22Rv1 (cell line): ENCODE measurements around the gene WNT9A.
"Not testable (repeated sequence)": the region's sequence is repeated elsewhere in the genome, so short reads cannot be mapped to it uniquely, and the experiment has no call there.

ENCODE experiments used
- CTCF ChIP-seq: fragments of 450-650 bp; IDR thresholded peaks from 2 replicates; pipeline ENCODE4 v1.5.1; 2017; ENCODE audit warnings: mild to moderate bottlenecking
- ZFX ChIP-seq: fragments of 450-650 bp; IDR thresholded peaks from 2 replicates; pipeline ENCODE4 v1.6.1; 2017; ENCODE audit warnings: antibody characterized with exemption, borderline replicate concordance

- not testable (repeated sequence) for TF ChIP-seq CTCF, ZFX
Measured at GRCh38 chr1:227909923-227910328, 37.8 kb downstream of the WNT9A start.
